GM12892 (cell line): ENCODE measurements around the gene TAS2R4.
"Not testable (repeated sequence)": the region's sequence is repeated elsewhere in the genome, so short reads cannot be mapped to it uniquely, and the experiment has no call there.

Experiments used
- DNase-seq: peaks from one replicate; pipeline ENCODE4 v3.0.0; 2011; ENCODE audit not compliant: insufficient read length
- FAIRE-seq: peaks from 2 replicates; lab custom pipeline; 2011; peaks lifted over from hg19 to GRCh38; lab: Jason Lieb, UNC
- POLR2A ChIP-seq: IDR thresholded peaks from 2 replicates; pipeline ENCODE4 v1.6.1; 2011; ENCODE audit warnings: low read depth, low read length, control low read depth
- POLR2AphosphoS5 ChIP-seq: IDR thresholded peaks from 2 replicates; pipeline ENCODE4 v1.6.1; 2011; ENCODE audit warnings: low read depth, low read length, control low read depth
- TAF1 ChIP-seq: IDR thresholded peaks from 2 replicates; pipeline ENCODE4 v1.6.1; 2011; ENCODE audit warnings: low read depth, mild to moderate bottlenecking, control low read depth, low read length, borderline replicate concordance

TAS2R4 gene

DNA sequence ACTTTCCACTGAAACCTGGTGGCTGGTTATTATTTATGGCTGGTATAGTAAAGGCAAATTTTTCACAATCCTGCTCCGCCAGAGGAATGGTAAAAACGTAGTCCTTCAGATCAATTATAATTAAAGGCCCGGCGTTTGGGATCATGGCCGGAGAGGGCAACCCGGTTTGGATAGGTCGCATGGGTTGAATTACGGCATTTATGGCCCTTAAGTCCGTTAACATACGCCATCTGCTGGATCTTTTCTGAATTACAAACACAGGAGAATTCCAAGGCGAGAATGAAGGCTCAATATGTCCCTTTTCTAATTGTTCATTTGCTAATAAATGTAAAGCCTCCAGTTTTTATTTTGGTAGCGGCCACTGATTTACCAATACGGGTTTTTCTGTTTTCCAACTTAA, 23.8 kb upstream of the TAS2R4 start:
- DNase-seq, result no peak
- TF ChIP-seq POLR2A (no peak), POLR2AphosphoS5 (no peak), TAF1 (no peak)
- FAIRE-seq, result no peak

DNA sequence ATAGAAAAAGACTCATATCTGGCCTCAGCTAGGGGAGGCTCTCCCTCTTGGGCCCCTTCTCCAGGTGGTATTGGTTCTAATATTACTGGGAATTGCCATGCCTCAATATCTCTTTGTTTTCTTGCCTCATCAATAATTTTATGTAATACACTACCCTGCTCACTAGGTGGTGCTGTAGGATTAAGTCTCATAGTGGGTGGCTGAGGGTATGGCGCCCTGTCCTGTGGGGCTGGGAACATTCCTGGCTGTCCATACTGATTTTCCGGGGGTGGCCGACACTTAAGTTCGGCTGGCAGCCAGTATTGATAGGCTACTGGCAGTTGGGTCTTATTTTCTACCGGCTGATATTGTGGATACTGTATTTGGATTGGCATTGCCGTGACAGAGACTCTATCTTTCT, 21.5 kb upstream of the TAS2R4 start:
- no peak for DNase-seq

DNA sequence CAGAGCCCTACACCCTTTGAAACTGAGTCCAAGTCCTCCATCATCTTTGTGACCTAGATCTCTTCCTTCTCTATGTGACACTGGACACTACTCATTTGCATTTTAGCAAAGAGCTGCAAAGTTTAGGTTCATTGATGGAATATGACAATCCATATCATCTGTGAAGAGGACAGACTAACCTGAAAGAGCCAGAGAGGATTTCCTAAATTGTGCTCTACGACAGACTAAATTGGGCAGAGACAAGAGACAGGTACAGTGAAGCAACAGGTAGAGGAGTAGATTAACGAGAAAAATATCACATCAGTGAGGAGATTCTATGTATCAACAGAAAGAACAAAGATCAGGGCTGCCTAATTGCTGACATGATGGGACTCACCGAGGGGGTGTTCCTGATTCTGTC, 12.7 kb upstream of the TAS2R4 start, which contains the start of gene TAS2R3:
Gene TAS2R3 (plus strand): TSS at position 301 of the 400 bp plus-strand sequence. CDS start 62 bp downstream, at position 363.
- DNase-seq, result no peak
- FAIRE-seq, result no peak
- TF ChIP-seq POLR2A, result no peak
- no peak for TF ChIP-seq POLR2AphosphoS5
- no peak for TF ChIP-seq TAF1

More for the DNA sequence above, 21.5 kb upstream of the TAS2R4 start:
- FAIRE-seq, result peak; percentile 60
- TF ChIP-seq POLR2A (no peak), TAF1 (no peak), POLR2AphosphoS5 (no peak)

DNA sequence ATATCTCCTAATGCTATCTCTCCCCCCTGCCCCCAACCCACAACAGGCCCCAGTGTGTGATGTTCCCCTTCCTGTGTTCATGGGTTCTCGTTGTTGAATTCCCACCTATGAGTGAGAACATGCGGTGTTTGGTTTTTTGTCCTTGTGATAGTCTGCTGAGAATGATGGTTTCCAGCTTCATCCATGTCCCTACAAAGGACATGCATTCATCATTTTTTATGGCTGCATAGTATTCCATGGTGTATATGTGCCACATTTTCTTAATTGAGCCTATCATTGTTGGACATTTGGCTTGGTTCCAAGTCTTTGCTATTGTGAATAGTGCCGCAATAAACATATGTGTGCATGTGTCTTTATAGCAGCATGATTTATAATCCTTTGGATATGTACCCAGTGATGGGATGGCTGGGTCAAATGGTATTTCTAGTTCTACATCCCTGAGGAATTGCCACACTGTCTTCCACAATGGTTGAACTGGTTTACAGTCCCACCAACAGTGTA, 6.3 kb upstream of the TAS2R4 start:
- not testable (repeated sequence) for DNase-seq

DNA sequence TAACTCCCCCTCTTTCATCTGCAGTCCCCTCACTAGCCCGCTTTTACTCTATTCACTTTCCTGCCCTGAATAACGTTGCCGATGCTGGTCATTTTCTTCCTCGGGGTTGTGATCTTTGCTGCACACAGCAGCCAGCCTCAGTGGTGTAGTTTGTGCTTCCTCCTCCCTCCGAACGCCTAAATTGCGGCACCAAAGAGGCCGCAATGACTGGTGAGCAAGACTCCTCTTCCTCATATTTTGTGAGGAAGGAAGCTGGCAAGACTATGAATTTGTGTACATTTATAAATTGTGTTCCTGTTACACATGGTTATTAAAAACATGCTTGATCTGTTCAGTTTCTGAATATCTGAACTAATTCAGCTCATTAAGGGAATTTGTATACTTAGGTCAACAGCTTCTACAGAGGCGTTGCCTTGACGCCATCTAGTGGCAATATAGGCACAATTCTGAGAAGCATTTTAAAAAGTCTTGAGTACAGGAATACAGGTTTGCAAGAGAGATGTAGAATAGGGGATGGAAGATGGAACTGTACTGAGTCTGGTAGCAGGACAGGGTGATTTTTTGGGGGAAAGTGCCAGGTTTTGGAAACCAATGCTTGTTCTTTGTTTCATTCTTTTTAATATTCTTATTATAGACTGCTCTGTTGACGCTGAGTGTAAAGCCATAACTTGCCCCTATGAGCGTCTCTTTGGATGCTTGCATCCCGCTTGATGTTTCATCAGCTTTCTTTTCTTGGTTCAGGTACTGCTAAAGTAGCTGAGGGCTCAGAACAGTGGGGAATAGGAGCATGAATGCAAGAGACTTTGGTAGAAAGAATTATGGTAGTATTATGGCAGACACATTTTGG, 9.5 kb downstream of the TAS2R4 start:
- DNase-seq (peak; percentile 18), FAIRE-seq (peak; percentile 17)
- TF ChIP-seq POLR2AphosphoS5, result no peak
- TF ChIP-seq TAF1, result no peak
- TF ChIP-seq POLR2A, result no peak

More for the DNA sequence above, 6.3 kb upstream of the TAS2R4 start:
- FAIRE-seq, result not testable (repeated sequence)

DNA sequence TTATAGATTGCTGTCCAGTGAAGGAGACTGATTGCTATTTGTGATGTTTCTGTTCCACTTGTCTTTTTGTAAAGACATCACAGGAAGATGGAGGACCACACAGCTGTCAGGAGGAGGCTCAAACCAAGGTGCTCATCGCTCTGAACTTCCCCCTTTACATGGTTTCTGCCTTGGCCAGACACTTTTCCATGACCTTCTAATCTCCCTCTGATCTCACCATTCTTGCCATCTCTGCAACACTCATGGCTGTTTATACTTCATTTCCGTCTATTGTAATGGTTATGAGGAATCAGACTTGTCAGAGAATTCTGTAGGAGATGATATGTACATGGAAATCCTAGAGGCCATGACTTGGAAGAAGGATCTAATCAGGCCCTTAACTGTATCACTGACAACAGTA, 11.8 kb downstream of the TAS2R4 start:
- FAIRE-seq (no peak), DNase-seq (no peak)
- no peak for TF ChIP-seq TAF1
- TF ChIP-seq POLR2A, result no peak
- TF ChIP-seq POLR2AphosphoS5, result no peak

DNA sequence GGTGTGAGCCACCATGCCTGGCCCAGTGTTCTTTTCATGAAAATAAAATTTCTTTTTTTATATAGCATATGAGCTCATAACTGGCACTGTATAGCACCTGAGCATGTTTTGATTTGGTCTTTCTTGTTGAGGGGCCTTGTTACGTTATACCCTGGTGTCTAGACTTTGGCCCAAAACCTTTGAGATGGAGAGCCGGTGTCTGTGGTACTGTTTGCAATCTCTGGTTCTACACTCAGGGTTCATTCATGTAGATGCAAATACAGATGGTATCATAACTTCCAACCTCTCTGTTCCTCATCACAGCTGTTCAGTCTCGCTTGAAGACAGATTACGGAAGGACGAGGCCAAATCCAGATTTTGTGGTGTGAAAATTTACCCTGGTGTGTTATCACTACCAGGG, 13.4 kb downstream of the TAS2R4 start, which contains the start of gene TAS2R5:
Gene TAS2R5 (plus strand): TSS at position 301 of the 400 bp plus-strand sequence. CDS start 145 bp downstream, outside the sequence.
- FAIRE-seq, result no peak
- TF ChIP-seq POLR2AphosphoS5 (no peak), POLR2A (no peak), TAF1 (no peak)
- DNase-seq, result no peak

DNA sequence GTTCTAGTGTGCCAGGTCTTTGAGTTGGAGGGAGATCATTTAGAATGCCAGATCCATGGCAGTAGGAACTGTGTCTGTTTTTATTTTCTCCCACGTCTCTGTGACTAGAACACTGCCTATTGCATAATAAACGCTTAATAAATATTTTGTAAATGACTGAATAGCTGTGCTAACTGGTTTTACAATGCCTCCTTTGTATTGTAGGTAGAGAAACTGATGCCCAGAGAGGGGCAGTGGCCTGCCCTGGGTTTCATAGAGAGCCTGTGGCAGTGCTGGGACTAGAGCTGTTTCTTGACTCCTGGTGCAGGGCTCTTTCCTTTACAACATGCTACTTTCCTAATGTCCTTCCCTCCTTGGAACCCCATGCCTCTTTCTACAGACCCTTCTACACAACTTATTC, 16.1 kb downstream of the TAS2R4 start:
- no peak for DNase-seq
- no peak for TF ChIP-seq POLR2AphosphoS5
- no peak for TF ChIP-seq TAF1
- TF ChIP-seq POLR2A, result no peak
- FAIRE-seq, result no peak

DNA sequence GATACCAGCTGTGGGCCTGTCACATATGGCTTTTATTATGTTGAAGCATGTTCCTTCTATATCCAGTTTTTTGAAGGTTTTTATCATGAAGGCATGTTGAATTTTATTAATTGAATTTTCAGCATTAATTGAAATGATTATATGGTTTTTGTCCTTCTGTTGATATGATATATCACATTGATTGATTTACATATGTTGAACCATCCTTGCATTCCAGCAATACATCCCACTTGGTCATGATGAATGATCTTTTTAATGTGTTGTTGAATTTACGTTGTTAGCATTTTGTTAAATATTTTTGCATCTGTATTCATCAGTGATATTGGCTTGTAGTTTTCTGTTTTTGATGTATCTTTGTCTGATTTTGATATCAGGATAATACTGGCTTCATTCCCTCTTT, 43.6 kb downstream of the TAS2R4 start:
- FAIRE-seq (no peak), DNase-seq (no peak)
- TF ChIP-seq POLR2AphosphoS5, result no peak
- TF ChIP-seq TAF1, result no peak
- TF ChIP-seq POLR2A, result no peak

DNA sequence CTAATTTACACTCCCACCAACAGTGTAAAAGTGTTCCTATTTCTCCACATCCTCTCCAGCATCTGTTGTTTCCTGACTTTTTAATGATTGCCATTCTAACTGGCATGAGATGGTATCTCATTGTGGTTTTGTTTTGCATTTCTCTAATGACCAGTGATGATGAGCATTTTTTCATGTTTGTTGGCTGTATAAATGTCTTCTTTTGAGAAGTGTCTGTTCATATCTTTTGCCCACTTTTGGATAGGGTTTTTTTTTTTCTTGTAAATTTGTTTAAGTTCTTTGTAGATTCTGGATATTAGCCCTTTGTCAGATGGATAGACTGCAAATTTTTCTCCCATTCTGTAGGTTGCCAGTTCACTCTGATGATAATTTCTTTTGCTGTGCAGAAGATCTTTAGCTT, 46.0 kb downstream of the TAS2R4 start:
- not testable (repeated sequence) for FAIRE-seq, DNase-seq
